ENCODE data around the gene MYO16.

MYO16 gene

DNA sequence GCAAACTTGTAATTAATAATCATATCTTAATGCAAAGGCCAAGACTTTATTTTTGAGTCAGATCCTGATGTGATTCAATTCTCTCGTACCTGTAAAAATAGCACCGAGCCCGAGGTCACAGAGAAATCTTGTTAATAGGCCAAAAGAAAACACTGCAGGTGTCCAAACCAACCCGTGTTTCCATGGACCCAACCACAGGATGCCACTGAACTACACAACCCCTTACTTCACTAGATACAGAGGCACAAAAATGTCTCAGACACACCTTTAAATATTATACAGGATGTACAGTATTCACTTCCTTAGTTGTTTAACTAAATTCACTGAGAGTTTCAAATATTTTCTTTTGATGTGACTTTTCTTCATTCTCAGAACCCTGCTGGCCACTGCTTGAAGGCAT lies 530.9 kb downstream of the MYO16 start:
- Mint-ChIP-seq H3K4me1 (ENCODE audit: low read depth) (peaks cover 12% of the 10 kb centered on the region), H3K4me3 (no peak overlapping the region), H3K27me3 (peaks cover 39% of the 10 kb centered on the region), H3K9me3 (no peaks in the 10 kb centered on the region), H3K36me3 (ENCODE audit: low read depth) (no peaks in the 10 kb centered on the region), H3K27ac (no peak overlapping the region)
- no peak for DNase-seq

DNA sequence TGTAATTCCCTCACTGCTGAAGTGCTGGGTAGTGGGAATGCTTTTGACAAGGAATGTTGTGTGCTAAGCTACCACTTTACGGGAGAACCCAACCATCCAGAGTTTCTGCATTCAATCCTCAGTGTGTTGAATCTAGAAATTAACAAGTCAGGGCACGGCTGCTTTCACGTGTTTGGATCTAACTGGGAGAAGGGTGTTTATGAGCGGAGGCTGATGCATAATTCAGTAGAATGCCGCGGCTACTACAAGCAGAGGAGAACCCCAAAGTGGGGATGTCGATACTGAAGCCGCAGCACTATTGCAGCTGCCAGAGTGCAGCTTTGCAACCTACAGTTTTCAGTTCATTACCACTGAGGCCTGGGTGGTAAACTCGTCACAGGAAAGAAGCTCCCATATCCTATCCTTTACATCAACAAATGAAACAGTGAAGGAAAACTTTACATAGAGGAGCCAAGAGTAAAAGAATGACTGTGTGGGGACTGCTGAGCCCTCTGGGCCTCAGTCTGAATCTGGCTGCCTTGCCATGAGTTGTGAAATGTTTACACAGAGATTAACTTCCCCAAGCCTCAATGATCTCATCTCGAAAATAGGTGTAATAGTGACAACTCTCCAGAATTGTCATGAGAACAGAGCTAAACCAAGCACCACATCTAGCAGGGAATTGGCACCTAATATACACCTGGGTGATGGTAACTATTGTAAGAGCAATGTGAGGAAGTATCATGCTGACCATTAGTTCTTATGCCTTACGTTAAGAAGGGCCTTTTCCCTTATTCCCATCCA lies 531.7 kb downstream of the MYO16 start:
- no peak overlapping the region for H3K4me3 Mint-ChIP-seq
- no peak for DNase-seq
- H3K27ac Mint-ChIP-seq, result no peak overlapping the region
- H3K4me1 Mint-ChIP-seq (ENCODE audit: low read depth), result peaks cover 12% of the 10 kb centered on the region
- H3K27me3 Mint-ChIP-seq, result peaks cover 37% of the 10 kb centered on the region
- H3K9me3 Mint-ChIP-seq, result no peaks in the 10 kb centered on the region
- no peaks in the 10 kb centered on the region for H3K36me3 Mint-ChIP-seq (ENCODE audit: low read depth)

DNA sequence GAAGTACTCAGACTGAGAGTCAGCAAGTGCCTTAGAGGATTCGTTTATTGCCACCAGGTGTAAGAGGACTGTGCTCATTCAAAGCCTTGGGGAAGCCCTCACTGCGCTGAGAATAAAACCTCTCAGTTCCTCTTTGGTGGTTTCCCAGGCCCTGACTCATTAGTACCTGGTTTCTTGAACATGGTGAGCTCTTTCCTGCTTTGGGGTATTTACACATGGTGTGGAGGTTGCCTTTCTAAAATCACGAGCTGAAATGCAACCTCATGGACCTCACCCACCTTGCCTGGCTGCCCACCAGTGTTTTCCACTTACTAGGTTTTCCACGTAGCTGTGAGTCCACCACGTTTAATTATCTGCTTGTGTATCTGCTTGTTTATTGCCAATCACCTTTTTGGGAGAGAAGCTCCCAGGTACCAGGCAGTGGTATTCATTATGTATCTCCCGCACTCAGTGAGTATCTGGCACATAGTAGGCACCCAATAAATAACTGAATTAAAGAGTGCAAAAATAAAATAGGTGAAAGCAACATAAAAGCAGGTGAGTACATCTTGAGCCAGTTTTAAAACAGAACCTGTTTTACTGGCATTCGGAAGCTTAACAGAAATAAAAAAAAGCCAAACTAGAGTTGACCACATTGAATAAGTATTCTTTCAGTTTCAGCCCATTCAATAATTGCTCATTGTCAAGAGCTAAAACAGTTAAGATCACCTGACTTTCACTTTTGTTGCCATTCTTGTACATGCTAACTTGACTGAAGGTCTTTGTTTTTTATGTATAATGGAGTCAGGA lies 533.0 kb downstream of the MYO16 start:
- Mint-ChIP-seq H3K9me3 (no peaks in the 10 kb centered on the region), H3K4me1 (ENCODE audit: low read depth) (peaks cover 12% of the 10 kb centered on the region), H3K36me3 (ENCODE audit: low read depth) (no peaks in the 10 kb centered on the region), H3K27me3 (peaks cover 28% of the 10 kb centered on the region), H3K27ac (peak overlapping the region; percentile 39), H3K4me3 (no peak overlapping the region)
- DNase-seq, result no peak

DNA sequence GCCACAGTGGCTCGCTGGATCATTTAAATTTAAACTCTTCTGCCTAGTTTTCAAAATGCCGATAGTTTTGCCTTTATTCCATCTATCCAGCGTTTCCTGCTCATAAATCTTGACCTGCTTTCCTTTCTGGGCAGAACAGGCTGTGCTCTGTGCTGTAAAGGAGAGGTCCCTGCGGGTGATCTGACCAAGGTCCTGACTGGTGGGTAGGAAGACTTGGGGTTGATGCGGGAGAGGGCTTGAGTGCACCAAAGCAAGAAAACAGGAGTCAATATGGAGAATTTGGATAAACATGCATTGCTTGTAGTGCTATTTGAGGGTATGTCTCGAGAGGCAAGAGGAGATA lies 533.6 kb downstream of the MYO16 start:
- peaks cover 23% of the 10 kb centered on the region for H3K27me3 Mint-ChIP-seq
- no peak overlapping the region for H3K27ac Mint-ChIP-seq
- H3K4me3 Mint-ChIP-seq, result no peak overlapping the region
- H3K9me3 Mint-ChIP-seq, result no peaks in the 10 kb centered on the region
- peaks cover 12% of the 10 kb centered on the region for H3K4me1 Mint-ChIP-seq (ENCODE audit: low read depth)
- no peak for DNase-seq
- no peaks in the 10 kb centered on the region for H3K36me3 Mint-ChIP-seq (ENCODE audit: low read depth)

DNA sequence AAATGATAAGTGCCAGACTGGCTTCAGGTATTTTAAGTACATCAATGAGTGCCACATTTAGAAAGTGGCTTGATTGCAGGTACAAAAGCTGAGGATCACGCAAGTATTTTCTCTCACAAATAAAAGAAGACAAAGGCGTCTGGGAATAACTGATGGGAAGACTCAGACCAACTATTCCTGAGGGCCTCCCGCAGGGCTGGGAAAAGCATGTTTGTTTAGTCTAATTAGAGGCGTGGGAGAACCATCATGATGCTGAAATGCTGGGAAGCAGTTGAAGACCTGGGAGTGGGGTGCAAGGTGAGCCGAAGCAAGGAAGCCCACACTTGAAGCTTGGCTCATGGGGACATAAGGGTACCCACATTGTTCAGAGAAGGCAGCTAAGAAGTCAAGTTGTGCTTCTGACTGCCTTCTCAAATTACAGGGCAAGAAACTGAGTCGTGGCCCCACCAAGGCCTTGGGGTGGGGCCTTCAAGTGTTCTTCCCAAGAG lies 536.0 kb downstream of the MYO16 start:
- H3K4me3 Mint-ChIP-seq, result no peak overlapping the region
- no peaks in the 10 kb centered on the region for H3K36me3 Mint-ChIP-seq (ENCODE audit: low read depth)
- no peaks in the 10 kb centered on the region for H3K9me3 Mint-ChIP-seq
- no peak overlapping the region for H3K27ac Mint-ChIP-seq
- DNase-seq, result no peak
- peaks cover 18% of the 10 kb centered on the region for H3K27me3 Mint-ChIP-seq
- H3K4me1 Mint-ChIP-seq (ENCODE audit: low read depth), result peaks cover 12% of the 10 kb centered on the region

DNA sequence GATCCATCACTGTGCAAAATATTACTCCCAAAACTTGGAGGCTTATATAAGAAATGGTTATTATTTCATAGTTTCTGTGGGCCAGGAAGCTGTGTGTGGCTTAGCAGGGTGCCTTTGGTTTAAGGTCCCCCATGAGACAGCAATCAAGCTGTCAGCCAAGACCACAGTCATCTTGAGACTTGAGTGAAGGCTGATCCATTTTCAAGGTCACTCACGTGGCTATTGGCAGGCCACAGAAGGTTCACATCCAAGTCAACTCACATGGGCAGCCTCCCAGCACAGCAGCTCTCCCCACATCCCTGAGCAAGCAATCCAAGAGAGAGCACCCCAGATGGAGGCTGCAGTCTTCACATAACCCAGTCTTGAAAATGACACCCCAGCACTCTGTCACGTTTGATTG lies 537.4 kb downstream of the MYO16 start:
- H3K27me3 Mint-ChIP-seq, result peaks cover 9% of the 10 kb centered on the region
- H3K4me3 Mint-ChIP-seq, result no peak overlapping the region
- H3K4me1 Mint-ChIP-seq (ENCODE audit: low read depth), result peaks cover 10% of the 10 kb centered on the region
- H3K9me3 Mint-ChIP-seq, result no peaks in the 10 kb centered on the region
- H3K36me3 Mint-ChIP-seq (ENCODE audit: low read depth), result no peaks in the 10 kb centered on the region
- no peak overlapping the region for H3K27ac Mint-ChIP-seq
- no peak for DNase-seq

DNA sequence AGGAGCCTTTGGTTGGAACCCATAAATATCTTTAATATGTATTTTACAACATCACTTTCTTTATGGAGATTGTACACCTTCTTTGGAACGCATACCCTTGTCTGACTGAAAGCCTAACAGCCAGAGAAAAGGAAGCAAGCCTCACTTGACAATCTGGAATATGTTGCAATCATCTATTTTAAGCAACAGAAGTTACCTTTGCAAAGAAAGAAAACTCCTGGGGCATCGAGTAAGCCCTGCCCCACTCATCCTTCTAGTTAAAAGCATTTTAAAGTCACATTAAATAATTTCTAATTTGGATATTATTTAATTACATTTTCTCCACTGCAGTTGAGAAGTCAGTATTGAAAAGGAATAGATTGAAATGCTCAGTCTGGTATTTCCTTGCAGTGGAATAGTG lies 542.7 kb downstream of the MYO16 start:
- DNase-seq, result no peak
- H3K27ac Mint-ChIP-seq, result no peak overlapping the region
- H3K36me3 Mint-ChIP-seq (ENCODE audit: low read depth), result no peaks in the 10 kb centered on the region
- H3K4me3 Mint-ChIP-seq, result no peak overlapping the region
- H3K9me3 Mint-ChIP-seq, result no peaks in the 10 kb centered on the region
- H3K27me3 Mint-ChIP-seq, result no peaks in the 10 kb centered on the region
- no peaks in the 10 kb centered on the region for H3K4me1 Mint-ChIP-seq (ENCODE audit: low read depth)

DNA sequence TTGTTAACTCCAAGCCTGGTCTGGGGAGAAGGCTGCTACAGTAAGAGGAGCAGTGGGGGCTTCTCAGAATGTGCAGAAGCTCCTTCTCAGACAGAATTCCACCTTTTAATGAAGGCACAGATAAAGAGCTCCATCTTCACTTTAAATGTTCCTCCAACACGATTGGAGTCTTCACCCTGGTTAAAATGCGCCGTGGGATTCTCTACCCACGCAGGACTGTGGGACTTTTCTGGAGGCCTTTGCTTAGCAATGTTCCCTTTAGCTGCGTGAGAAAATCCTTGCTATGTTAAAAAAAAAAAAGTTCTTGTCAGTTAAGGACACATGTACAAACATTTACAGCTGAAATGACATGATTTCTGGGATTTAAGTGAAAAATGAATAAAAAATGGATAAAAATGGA lies 546.3 kb downstream of the MYO16 start:
- H3K36me3 Mint-ChIP-seq (ENCODE audit: low read depth), result no peaks in the 10 kb centered on the region
- no peaks in the 10 kb centered on the region for H3K4me1 Mint-ChIP-seq (ENCODE audit: low read depth)
- H3K27me3 Mint-ChIP-seq, result no peaks in the 10 kb centered on the region
- no peak for DNase-seq
- H3K4me3 Mint-ChIP-seq, result no peak overlapping the region
- H3K27ac Mint-ChIP-seq, result no peak overlapping the region
- H3K9me3 Mint-ChIP-seq, result no peaks in the 10 kb centered on the region

DNA sequence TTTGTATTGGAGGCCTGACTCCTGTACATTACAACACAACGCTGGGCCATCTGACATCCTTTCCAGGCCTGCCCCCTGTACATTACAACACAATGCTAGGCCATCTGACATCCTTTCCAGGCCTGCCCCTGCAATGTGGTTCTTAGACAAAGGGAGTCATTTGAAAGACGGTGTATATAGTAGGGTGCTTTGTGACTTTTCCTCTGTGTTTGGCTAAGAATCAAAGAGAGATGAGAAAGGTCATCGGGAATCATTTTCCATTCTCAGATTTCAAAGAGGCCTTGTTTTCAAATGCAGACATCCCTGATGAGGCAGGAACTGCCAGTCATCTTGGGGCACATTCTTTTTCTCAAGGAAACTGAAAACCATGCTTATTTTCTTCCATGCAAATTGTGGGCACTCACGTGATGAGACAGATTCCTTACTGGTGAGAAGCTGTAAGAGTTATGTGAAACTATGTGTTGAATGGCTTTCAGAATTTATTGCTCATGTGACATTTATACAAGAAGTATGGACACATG lies 551.6 kb downstream of the MYO16 start:
- Mint-ChIP-seq H3K4me1 (ENCODE audit: low read depth) (no peaks in the 10 kb centered on the region), H3K4me3 (no peak overlapping the region), H3K9me3 (no peaks in the 10 kb centered on the region), H3K27ac (no peak overlapping the region), H3K27me3 (peaks cover 2% of the 10 kb centered on the region), H3K36me3 (ENCODE audit: low read depth) (no peaks in the 10 kb centered on the region)
- no peak for DNase-seq

DNA sequence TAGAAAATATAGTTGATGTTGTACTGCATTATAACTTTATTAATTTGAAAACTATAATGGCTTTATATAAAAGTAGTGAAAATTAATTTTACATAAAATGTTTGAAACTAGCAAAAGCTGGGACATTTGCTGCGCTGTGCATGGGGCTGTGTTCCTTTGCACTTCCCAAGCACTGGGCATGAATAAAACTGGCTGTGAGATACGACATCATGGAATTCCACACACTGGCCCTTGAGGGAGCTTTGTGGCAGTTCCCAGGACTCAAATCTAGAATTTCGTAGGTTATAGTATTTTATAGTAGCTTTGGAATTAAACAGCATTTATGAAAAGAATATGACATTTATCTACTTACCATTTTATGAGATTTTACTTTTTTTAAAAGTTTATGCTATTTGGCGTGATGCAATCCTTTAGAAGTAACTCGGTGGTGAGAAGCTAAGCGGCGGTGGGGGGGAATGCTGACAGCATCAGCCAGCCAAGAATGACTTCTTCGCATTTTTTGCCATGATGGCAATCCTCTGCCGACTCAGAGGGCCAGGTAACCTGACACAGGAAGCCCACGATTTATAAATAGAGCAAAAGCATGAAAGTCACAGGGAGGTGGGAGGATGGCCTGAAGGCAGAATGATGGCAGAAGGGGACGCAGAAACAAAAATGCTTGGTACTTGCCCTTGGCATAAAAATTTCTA lies 553.5 kb downstream of the MYO16 start:
- Mint-ChIP-seq H3K4me3 (no peak overlapping the region), H3K27ac (no peak overlapping the region), H3K9me3 (no peaks in the 10 kb centered on the region), H3K4me1 (ENCODE audit: low read depth) (no peaks in the 10 kb centered on the region), H3K27me3 (peaks cover 10% of the 10 kb centered on the region), H3K36me3 (ENCODE audit: low read depth) (no peaks in the 10 kb centered on the region)
- no peak for DNase-seq

DNA sequence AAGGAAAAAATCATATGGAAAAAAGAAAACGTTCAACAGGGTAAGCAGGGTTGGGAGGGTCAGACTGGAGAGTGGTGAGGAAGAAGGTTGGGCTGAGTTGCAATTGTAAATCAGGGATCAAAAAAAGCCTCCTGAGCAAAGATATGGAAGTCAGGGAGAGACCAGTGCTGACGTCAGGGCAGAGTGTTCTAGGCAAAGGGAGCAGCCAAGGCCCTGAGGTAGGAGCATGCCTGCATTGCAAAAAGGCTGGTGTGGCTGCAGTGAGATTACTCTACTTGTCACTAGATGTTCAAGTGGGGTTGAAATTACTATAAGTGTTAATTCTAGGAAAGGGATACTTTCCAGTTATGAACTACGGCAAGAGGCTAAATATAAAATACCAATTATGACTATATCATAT lies 562.0 kb downstream of the MYO16 start:
- H3K9me3 Mint-ChIP-seq, result no peaks in the 10 kb centered on the region
- peaks cover 8% of the 10 kb centered on the region for H3K27me3 Mint-ChIP-seq
- H3K36me3 Mint-ChIP-seq (ENCODE audit: low read depth), result no peaks in the 10 kb centered on the region

DNA sequence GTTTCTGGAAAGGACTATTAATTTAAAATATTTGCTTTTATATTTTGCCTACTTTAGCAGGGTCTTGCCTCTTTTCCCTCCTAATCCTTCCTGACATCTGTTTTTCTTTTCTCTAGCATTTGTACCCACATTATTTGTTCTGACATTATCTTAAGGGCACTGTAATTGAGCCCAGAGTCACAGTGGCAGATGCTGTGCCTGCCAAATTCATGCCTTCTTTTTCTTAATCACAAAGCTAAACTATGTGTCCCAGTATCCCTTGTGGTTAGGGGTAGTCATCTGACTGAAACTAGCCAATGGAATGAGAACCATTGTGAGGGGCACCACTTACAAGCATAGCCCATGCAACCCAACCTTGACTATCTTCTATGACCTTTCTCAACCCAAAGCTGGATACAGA lies 562.9 kb downstream of the MYO16 start:
- Mint-ChIP-seq H3K27ac (no peak overlapping the region), H3K4me1 (ENCODE audit: low read depth) (no peaks in the 10 kb centered on the region), H3K9me3 (no peaks in the 10 kb centered on the region), H3K4me3 (no peak overlapping the region), H3K27me3 (peaks cover 12% of the 10 kb centered on the region), H3K36me3 (ENCODE audit: low read depth) (no peaks in the 10 kb centered on the region)
- DNase-seq, result no peak

More for the DNA sequence above, 562.0 kb downstream of the MYO16 start:
- no peak overlapping the region for H3K27ac Mint-ChIP-seq
- no peaks in the 10 kb centered on the region for H3K4me1 Mint-ChIP-seq (ENCODE audit: low read depth)
- no peak overlapping the region for H3K4me3 Mint-ChIP-seq
- DNase-seq, result no peak

DNA sequence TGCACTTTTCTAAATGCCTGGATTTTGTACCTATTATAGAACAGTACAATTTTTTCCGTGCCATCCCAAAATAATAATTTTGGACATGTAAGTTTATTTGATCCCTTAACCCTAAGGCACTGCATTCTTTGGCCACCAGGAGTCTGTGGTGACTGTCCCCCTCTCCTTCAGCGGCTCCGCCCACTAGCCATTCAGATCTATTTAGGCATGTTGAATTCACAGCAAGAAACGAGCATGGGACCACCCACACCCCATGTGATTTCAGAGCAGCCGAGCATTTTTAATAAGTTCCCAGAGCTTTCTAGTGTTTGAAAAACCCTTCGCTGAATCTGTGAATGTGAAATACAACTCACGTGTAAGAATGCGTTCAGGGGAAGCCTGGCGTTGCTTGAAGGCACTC lies 567.5 kb downstream of the MYO16 start:
- no peak overlapping the region for H3K27ac Mint-ChIP-seq
- no peaks in the 10 kb centered on the region for H3K36me3 Mint-ChIP-seq (ENCODE audit: low read depth)
- H3K27me3 Mint-ChIP-seq, result peaks cover 6% of the 10 kb centered on the region

DNA sequence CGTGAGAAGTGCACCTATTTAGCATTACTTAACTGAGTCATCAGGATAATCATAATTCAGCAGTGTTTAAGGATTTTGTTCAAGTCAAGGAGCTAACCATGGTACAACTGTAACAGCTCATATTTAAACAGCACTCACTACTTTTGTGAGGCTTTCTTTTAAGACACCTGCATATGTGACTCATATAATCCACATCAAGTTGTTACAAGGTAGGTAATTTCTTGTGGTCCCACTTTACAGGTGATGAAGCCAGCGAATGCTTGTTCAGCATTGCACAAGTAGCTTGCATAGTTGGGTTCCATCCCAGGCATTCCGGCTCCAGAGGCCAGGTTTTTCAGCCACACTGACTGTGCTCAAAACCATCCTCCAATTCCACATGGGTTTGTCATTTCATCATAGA lies 569.2 kb downstream of the MYO16 start:
- no peaks in the 10 kb centered on the region for H3K4me1 Mint-ChIP-seq (ENCODE audit: low read depth)
- DNase-seq, result no peak
- H3K36me3 Mint-ChIP-seq (ENCODE audit: low read depth), result no peaks in the 10 kb centered on the region
- H3K27ac Mint-ChIP-seq, result no peak overlapping the region
- no peak overlapping the region for H3K4me3 Mint-ChIP-seq
- peaks cover 17% of the 10 kb centered on the region for H3K27me3 Mint-ChIP-seq
- H3K9me3 Mint-ChIP-seq, result no peaks in the 10 kb centered on the region

More for the DNA sequence above, 567.5 kb downstream of the MYO16 start:
- DNase-seq, result no peak
- no peaks in the 10 kb centered on the region for H3K4me1 Mint-ChIP-seq (ENCODE audit: low read depth)
- no peaks in the 10 kb centered on the region for H3K9me3 Mint-ChIP-seq
- no peak overlapping the region for H3K4me3 Mint-ChIP-seq
